Fibroblast of lung (primary cell): Measurements from ENCODE around the gene KIF26B.

ENCODE experiments used
- CTCF ChIP-seq, 2 donors: IDR thresholded peaks in 1 of 2; conservative IDR thresholded peaks in 1 of 2; 1 replicate in 1 of 2; 2 replicates in 1 of 2; pipeline ENCODE4 v1.5.1; 2011 to 2012; ENCODE audit warnings: low read length in 2 of 2, control low read depth in 1 of 2, inconsistent platforms in 1 of 2, low read depth in 1 of 2, mild to moderate bottlenecking in 1 of 2
- EZH2 ChIP-seq: IDR thresholded peaks from 2 replicates; pipeline ENCODE4 v1.5.1; 2012; ENCODE audit warnings: low read length, control low read depth, mild to moderate bottlenecking; ENCODE audit errors: missing control alignments

- TF ChIP-seq CTCF (conservative IDR thresholded peaks at IDR 0.05 in 1 of 2, IDR thresholded peaks at IDR 0.05 in 1 of 2; ENCODE audit: low read depth in 1 of 2, low read length in 2 of 2) = no peak
- TF ChIP-seq EZH2 = no peak
Measured at GRCh38 chr1:245590726-245591125, 435.9 kb downstream of the KIF26B start.
